HUDEP-2 (cell line): ENCODE results near the gene PLXNA4.
A peak's percentile ranks its signal among the peaks of the same experiment; 100 is the strongest.

Experiments used
- DNase-seq, 76 experiments: peaks; one replicate each; lab custom pipeline; 2025; ENCODE audit not compliant: unreplicated experiment in 76 of 76; lab: John Stamatoyannopoulos, UW

PLXNA4 gene

GRCh38 chr7:132336797-132337196 lies 239.5 kb downstream of the PLXNA4 start:
- no peak for DNase-seq

DNA sequence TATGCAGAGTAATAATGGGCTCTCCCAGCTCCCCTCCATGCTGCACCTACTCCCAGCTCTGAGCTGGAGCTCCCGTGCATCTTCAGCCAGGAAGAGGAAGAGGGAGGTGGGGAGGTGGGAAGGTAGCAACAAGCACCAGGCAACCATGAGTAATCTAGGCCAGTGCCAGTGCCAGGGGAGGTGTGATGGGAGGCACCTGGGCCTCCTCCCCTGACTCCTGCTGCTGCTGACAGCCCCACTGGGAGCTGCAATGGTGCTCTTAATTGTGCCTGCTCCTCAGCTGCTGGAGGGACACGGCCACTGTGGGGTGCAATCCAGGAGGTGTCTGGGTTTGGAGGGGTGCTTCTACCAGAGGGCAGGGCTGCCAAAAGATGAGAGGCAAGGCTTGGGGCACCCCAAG lies 243.0 kb downstream of the PLXNA4 start:
- no peak for DNase-seq

- DNase-seq, result no peak
Observed at GRCh38 chr7:132328760-132329159, 247.5 kb downstream of the PLXNA4 start.

DNA sequence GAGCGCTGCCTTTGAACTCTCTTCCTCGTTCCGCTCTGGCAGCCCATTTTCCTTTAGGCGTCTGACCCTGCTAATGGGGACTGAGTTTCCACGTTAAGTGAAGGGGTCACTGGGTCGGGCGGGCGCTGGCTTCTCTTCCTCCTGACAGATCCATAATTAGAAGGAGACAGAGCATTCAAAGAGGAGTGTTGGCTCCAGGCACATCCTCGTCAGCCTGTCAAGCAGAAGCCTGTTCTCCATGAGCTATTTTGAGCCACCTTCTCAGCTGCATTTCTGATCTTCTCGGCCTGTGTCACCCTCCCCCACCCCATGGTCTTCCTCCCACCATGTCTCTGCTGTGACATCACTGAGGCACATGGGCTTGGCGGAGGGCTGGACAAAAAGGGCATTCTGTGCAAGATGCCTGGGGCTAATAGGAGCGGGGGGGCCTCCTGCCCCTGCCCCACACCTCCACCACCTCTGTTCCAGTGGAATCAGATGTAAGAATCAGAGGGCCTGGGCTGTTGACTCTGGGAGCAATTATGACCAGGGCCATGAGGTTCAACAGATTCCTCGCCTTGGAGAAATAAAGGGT lies 248.1 kb downstream of the PLXNA4 start:
- no peak for DNase-seq

DNA sequence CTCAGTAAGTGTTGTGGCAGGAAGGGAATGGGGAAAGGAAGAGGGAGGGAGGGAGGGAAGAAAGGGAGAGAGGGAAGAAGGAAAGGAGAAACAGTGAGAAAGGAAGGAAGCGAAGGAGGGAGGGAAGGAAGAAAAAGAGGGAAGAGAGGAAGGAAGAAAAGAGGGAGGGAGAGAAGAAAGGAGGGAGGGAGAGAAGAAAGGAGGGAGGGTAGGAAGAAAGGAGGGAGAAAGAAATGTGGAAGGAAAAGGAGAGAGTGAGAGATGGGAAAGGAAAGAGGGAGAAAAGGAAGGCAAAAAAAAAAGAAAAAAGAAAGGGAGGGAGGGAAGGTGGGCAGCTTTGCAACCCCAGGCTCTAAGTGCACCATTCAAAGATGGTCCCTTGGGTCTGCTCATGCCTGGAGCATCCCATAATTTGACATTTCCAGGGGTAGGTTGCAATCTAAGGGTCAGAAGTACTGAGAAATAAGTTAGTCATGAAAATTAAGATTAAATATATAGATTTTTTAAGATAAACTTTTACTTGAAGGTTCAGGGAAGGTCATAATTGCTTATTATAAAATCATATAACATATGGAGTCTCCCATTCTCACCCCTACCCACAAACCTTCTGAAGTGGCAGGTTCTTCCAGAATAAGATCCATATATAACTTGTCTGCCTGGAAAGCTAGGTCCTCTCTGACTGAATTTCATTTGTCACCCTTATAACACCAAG lies 249.2 kb downstream of the PLXNA4 start:
- DNase-seq, result no peak

GRCh38 chr7:132322970-132323369 lies 253.3 kb downstream of the PLXNA4 start:
- DNase-seq, result no peak

DNA sequence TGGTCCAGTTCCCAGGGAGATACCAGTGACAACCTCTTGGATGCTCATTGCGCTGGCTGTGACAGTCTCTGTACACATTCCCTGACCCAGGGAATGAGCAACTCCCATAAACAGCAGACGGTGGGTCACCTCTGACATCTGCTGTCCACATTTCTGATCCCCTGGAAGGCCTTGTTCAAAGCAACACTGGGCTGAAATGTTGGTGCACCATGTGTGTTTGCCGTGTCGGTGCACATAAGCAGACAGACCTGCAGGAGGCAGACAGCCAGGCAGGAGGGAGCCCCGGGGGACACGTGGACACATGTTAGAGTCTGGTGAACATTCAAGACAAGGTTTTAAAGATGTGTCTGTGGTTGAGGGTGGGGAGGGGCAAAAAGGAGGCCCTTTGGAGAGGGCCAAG lies 254.9 kb downstream of the PLXNA4 start:
- no peak for DNase-seq

- DNase-seq, result no peak
Observed at GRCh38 chr7:132319481-132319880, 256.8 kb downstream of the PLXNA4 start.

- DNase-seq, result peak in 66 of 76 experiments; percentile 3 to 76 (median 42)
Observed at GRCh38 chr7:132318352-132319318, 257.6 kb downstream of the PLXNA4 start.

DNA sequence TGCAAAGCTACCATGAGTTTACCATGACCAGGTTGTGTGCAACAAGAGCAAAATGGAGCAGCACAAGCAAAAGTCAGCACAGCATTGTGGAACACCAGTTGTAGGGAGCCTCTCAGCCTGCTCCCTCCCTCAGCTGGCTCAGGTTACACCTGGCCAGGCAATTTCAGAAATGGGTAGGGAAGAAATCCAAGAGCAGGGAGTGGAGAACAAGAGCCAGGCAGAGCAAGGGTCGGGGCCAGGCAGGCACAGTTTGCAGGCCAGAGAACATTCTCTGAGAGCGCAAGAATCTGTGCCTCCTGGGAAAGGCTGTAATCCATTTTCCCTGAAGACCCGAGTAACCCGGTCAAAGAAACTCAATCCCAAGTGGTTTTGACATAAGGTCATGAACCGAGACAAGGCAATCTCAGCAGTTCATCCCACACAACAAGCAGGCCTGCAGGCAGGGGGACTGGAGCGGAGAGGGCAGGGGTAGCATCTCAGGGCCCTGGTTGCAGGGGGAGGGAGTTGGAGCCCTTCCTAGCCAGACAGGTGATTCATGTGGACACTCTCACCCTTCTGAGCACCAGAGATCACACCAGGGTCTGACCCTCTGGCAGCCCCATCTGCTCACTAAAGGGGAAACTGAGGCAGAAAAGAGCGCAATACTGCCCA lies 258.4 kb downstream of the PLXNA4 start:
- DNase-seq, result no peak

DNA sequence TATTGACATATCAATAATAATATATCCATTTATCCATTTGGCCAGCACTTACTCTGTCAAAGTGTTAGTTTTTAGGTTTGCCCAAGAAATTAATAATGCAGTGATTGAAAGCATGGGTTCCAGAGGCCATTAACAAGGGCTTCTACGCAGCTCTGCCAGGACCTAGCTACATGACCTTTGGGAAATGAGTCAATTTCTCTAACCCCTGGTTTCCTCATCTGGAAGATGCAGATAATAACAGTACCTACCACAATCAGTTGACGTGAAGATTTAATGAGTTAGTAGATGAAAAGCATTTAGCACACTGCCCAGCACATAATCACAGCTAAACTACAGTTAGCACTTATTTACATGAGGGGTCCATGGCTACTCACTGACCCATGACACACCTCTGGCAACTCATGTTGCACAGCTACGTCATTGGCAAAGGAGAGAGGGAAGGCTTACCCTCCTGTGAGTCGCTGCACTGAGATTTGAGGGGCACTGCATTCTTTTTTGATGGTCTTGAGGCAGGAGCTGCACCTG lies 263.7 kb downstream of the PLXNA4 start:
- no peak for DNase-seq

DNA sequence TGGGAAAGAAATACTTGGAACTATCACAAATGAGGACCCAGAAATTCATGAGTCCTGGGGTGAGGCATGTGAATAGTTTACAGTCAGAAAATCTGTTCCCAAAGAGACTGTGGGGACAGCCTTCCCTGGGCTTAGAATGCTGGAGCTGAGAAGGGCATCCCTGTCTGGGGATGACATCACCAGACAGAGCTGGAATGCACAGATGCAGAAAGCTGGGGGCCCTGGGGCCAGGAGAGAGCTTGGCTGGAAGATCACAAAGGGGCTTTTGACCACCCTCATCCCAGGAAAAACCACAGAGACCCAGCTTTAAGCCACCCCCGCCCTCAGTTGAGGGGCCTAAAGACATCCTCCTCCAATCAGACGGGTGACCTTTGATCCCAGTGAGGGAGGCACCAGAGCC lies 264.5 kb downstream of the PLXNA4 start:
- no peak for DNase-seq

- no peak for DNase-seq
Observed at GRCh38 chr7:132309102-132309805, 267.0 kb downstream of the PLXNA4 start.

DNA sequence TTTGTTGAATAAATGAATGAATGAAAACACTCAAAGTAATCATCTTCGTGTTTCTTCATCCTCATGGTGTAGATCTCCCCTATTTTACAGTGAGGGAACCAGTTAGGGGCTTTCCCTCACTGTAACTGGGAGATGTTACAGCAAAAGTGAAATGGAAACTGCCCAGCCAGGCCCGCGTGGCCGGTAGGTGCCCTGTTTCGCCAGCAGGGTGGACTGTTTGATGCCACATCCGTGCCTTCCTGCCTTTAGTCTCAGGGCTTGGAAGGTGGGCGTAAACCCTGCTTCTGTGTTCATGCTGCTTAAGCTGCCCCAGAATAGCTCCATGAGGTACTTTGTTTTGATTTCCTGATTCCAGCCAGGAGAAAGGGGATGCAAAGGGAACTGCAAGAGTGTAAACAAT lies 268.8 kb downstream of the PLXNA4 start:
- DNase-seq, result no peak

- no peak for DNase-seq
Observed at GRCh38 chr7:132300599-132301277, 275.5 kb downstream of the PLXNA4 start.

DNA sequence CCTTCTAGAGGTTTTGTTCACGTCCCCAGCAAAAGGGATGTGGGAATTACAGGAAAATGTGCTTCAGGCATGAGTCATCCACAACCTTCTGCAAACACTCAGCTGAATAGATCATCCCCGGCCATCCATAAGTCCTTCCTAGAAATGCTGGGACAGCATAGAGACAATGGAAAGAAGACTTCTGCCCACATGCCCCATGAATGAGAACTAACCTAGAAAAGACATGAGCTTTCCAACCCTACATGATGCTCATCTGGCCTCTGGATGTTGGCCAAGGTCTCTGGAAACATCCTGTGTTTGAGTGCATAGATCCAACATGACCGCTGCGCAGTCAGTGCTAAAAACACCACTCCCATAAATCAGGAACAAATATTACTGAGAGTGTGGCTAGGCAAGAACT lies 277.5 kb downstream of the PLXNA4 start:
- DNase-seq, result no peak

DNA sequence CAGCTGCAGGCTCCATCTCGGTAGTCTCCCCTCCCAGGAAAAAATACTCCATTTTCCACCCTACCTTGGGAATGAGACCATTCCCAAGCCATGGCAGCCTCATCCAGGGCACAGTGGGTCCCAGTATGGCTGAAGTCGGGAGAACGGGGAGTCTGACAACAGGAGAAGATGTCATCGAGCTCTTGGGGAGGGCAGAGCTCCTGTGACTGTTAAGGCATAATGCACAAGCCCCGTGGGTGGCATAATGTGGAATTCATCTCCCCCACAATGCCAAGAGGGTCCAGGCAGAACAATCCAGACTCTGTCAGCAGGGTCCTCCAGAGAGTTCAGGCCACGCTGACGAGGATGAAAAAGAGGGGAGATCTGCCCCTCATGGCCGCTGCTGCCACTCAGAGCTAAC lies 279.4 kb downstream of the PLXNA4 start:
- DNase-seq, result no peak

DNA sequence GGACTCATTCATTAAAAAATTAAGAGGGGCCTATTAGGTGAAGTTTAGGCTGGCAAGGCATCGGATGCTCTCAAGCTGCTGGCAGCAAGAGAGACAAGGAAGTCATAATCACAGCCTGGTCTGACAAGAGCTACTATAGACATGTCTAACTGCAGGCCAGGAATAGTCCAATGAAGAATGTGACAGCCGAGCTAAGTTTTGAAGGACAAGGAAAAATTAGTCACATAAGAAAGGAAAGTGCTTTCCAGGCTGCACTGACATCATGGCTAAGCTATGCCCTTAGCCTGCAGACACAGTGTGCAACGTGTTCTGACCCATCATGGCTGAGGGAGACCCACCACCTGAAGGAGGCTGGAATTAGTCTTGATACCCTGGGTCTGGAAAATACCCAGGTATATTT lies 281.1 kb downstream of the PLXNA4 start:
- no peak for DNase-seq

GRCh38 chr7:132292803-132293202 lies 283.5 kb downstream of the PLXNA4 start:
- no peak for DNase-seq

- DNase-seq, result no peak
Observed at GRCh38 chr7:132291481-132291880, 284.8 kb downstream of the PLXNA4 start.
